Head of caudate nucleus (tissue), 42 donors: ENCODE results near the gene CPEB3.
"Not testable (repeated sequence)": the region's sequence is repeated elsewhere in the genome, so short reads cannot be mapped to it uniquely, and the experiment has no call there.

ENCODE experiments used
- DNase-seq, 42 donors: peaks; one replicate each; pipeline versions ENCODE4 v3.0.0 to v3.0.0-alpha.2; 2020 to 2021; ENCODE audit warnings: mixed read lengths in 7 of 42
- intact Hi-C: fragments of 100-400 bp; cut with DNase I; formaldehyde crosslinking; loops from one replicate; pipeline ENCODE4 v1.15.0; 2022

Gene CPEB3

DNA sequence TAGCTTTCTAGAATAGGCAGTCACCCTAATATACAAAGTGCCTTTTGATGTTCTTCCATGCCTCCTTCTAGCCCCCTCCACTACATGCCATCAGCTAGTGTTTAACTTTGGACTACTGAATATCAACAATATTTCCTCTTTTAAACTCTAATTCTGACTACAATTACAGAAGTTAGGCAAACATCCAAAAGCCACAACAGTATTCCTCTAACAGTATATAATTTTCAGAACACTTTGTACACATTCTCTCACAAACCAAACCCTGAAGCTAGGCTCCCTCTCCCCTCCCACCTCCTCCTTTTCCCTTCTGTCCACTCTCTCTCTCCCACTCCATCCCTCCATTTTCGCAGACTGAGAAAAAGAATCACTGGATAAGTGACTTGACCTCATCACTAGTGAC is 59.7 kb downstream of the CPEB3 start:
- intact Hi-C loops: no loop called here
- no peak for DNase-seq

DNA sequence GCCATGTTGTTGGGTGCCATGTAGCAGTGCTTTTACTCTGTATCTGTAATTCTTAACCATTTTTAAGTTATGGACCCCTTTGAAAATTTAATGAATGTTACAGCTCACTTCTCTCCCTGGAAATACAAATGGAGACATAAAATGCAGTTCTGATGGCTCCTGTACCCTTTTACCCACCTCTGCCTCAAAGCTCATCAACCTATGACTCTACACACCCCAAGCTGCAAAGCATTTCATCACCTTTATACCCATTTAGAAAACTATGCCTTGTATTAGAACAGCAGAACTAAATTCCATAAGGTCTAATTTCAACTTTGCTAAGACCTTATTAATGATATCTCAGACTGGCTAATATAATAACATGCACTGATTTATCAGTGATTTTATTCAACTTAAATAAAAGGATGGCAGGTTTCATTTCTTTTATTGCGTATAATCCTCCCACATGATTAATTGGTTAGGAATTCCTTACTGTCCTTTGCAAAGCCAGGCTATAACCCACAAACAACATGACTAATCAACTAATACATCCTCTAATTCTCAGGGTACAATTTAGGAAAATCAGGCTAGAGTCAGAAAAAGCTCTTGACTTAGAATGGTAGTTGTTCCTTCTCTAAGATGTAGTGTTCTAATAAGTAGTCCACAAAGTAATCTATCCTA is 68.1 kb downstream of the CPEB3 start:
- intact Hi-C loops: no loop called here
- DNase-seq: no peak

DNA sequence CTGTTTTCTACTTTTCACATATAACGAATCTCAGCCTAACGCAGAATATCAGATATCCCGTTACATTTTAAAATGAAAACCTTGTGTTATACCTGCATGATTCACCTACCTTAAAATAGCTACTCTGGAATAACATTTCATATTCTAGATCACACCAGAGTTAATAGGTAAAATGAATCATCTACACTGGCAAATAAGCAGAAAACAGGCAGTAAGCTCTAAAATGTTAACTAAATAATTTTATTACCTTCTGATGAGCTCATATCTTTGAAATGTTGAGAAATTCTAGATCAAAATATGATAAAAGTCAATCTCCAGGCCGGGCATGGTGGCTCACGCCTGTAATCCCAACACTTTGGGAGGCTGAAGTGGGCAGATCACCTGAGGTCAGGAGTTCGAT is 71.3 kb downstream of the CPEB3 start:
- intact Hi-C loops: no loop called here
- no peak for DNase-seq

DNA sequence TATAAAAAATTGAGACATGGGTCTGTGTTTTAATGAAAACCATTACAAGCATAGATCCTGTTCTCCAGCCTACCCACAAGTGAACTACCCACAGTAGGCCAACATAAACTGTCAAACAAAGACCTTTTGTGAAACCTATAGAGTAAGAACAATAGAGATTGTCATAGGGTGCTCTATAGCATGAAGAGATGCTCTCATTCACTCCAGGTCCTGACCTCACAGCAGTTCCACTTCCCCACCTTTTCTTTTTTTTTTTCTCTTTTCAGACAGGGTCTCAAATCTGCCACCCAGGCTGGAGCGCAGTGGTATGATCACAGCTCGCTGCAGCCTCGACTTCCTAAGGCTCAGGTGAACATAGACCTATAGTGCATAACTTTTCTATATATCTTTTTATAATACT is 72.3 kb downstream of the CPEB3 start:
- intact Hi-C loops: no loop called here
- DNase-seq: no peak

DNA sequence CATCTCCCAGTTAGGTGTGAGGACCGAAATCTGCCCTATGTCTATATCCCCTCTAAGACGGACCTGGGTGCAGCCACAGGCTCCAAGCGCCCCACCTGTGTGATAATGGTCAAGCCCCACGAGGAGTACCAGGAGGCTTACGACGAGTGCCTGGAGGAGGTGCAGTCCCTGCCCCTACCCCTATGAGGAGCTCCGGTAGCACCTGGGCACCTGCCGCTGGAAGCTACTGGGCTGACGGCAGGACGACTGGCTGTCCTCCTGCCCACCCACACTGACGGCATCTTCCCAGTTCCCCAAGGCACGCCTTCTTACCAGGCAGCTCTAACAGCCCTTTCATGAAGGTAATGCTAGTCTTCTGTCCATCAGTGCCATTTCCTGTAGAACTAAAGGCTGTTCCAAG is 74.3 kb downstream of the CPEB3 start:
- intact Hi-C loops, DNase-seq: not testable (repeated sequence)

DNA sequence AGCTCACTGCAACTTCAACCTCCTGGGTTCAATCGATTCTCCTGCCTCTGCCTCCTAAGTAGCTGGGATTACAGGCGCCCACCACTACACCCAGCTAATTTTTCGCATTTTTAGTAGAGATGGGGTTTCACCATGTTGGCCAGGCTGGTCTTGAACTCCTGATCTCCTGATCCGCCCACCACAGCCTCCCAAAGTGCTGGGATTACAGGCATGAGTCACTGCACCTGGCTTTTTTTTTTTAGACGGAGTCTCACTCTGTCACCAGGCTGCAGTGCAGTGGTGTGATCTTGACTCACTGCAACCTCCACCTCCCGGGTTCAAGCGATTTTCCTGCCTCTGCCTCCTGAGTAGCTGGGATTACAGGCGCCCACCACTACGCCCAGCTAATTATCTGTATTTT is 75.7 kb downstream of the CPEB3 start:
- intact Hi-C loops, DNase-seq: not testable (repeated sequence)

DNA sequence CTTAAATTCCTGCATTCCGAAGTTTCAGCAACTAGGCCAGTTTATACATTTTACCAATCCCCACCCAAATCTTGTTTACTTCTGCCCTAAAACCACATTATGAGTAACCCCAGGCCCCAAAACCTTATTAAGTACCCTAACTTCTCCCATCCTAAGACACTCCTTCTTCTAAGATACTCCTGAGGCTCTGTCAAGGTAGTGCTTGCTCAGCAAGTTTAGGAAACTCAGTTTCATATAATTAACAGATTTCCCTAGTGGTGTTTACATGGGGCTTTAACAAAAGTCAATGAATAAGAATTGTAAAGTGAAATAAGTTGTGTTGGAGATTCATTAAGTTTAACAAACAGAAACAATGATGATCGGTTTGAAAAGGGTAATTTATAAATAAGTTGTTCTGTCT is 77.8 kb downstream of the CPEB3 start:
- intact Hi-C loops: no loop called here
- DNase-seq: no peak

DNA sequence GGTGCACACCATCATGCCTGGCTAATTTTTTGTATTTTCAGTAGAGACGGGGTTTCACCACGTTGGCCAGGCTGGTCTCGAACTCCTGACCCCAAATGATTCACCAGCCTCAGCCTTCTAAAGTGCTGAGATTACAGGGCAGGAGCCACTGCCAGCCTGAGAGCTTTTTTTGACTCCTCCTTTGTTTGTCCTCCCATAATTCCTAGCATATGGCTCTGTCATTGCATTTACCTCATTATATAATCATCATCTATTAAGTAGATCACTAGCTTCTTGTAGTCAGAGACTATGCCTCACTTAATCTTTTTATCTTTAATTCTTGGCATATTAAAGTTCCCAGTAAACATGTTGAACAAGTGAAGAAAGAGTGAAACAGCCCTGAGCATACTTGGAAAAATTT is 82.1 kb downstream of the CPEB3 start:
- no peak for DNase-seq
- intact Hi-C loops: no loop called here

DNA sequence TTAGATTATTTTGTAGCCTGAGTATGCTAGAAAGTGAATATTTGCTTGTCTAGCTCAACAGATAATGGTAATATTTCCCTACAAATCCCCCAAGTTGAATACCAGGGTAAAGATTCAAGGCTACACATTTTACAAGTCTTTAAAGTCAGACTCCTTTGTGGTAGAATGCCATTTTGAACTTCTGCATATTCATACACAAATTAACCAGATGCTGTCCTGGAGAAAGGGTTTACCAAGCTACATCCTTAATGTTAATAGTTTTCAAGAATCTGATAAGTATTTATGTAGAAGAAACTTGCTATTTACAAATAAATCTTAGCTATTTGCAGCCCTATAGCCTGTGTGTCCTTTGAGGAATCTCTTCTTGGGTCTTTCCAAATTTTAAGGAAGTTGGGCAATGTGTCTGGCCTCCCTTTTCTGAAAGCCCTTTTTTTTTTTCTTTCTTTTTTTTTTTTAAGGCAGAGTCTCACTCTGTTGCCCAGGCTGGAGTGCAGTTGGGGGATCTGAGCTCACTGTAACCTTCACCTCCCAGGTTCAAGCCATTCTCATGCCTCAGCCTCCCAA is 82.6 kb downstream of the CPEB3 start:
- intact Hi-C loops: no loop called here
- no peak for DNase-seq

DNA sequence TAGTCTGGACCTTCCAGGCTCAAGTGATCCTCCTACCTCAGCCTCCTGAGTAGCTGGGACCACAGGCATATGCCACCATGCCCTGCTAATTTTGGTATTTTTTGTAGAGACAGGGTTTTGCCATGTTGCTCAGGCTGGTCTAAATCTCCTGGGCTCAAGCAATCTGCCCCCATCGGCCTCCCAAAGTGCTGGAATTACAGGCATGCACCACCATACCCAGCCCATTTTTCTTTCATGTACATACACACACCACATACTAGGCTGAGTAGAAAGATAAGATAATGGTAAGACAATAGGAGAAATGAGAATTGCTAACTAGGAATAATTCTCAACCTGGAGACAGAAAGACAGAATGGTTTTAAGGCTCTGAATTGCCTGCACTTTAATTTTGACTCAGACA is 83.8 kb downstream of the CPEB3 start:
- intact Hi-C loops: no loop called here
- no peak for DNase-seq

DNA sequence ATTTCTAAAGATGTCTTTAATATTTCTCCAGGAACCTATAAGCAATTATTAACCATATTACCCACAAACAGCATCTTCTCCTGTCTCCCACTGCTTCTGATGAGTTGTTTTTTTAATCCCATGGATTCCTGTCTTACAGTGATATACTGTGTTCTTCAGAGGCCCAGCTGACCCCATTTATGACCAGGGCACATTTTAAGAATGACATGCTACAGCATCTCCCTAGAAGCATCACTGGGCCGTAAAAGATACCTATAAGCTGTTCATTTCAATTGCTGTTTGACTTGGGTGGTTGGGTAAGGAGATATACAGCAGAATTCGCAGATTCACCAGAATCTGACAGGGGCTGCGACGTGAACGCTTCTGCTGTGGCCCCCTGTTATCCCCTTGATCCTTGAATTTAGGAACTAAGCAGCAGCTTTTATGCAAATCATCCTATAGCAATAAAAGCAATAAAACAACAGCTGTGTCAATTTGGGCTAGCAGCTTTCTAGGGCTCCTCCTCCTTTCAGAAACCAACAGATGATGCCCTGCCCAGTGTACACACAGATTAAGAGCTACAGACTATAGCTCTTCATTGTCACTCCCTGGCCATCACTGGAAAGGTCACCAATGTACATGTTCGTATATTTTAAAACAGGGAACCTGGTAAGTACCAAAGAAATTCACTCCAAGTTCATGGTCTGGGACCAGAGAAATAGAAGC is 86.8 kb downstream of the CPEB3 start:
- DNase-seq: no peak
- intact Hi-C loops: no loop called here

DNA sequence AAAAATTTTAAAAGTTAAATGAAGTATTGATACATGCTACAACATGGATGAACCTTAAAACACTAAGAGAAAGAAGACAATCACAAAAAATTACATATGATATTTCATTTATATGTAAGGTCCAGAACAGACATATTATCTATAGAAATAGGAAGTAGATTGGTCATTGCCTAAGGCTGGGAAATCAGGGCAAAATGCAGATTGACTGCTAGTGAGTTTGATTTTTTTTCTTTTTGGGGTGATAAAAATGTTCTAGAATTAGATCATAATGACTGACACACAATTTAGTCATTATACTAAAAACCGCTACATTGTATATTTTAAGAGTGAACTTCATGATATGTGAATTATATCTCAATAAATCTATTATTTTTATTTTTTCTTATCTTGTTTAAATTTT is 88.3 kb downstream of the CPEB3 start:
- intact Hi-C loops: no loop called here
- DNase-seq: no peak

DNA sequence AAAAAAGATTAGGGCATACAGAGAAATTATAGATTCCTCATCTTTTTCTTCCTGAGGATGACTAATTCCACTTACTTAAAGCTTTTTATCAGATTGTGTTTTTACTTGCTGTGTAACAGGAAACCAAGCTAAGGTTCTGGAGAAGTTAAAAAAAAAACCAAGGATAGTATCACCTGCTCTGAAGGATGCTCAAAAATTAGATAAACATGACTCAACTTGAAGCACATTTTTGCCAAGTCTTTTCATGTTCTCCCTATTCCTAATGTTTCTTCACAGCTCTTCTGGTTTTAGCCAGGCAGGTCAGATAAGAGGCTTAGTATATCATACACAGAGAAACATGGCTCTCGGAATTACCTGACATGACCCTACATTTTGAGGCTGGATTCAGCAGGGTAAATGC is 90.3 kb downstream of the CPEB3 start:
- DNase-seq: no peak
- intact Hi-C loops: no loop called here

DNA sequence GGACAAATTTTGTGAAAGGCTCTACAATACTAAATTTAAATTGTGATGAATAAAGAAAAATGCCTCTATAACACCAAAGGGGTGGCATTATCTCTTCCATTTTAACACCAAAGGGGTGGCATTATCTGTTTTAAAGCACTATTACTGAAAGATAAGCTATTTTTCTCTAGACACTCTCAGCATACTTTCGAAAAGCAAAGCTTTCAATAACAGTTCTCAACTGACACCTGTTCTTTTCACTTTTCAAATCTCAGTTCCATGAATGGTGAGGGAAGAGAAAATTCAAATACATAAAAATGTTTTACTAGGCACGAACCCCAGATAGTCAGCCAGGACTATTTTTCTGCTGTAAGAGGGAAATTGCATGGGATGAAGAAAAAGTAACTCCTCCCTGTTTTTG is 103.8 kb downstream of the CPEB3 start:
- intact Hi-C loops: no loop called here
- DNase-seq: no peak

DNA sequence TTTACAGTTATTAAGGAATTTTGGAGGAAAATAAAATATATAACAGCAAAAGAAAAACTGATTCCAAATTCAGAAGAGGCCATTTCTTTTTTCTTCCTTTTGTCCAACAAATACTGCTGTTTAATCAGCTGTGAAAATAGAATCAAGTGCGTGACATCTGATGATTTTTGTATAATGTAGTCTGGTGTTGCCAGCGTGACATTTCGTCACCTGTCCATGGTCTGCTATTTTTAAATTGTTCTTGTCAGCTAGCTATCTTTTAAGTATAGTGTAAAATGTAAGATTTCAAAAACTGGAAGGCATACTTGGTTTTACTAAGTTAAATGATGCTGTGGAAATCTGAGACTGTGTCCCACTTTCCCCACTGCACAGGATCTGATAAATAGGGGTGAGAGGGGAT is 105.9 kb downstream of the CPEB3 start:
- intact Hi-C loops: no loop called here
- DNase-seq: no peak

DNA sequence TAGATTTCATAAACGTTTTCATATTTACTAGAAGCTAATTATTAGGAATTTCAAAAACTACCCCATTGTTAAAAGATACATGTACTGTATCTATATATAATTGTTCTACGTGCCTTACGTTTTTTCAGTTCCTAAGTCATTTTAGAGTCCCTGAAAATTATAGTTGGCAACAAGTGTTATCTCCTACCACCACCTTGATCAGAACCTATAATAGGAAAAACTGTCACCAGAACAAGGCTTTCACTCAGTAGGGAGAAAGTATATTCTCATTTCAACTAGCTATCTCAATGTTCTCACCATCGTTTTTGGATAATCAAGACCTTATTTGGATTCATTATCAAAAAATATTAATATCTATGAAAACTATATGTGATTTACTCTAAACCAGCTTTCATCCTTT is 107.7 kb downstream of the CPEB3 start:
- DNase-seq: no peak
- intact Hi-C loops: no loop called here

DNA sequence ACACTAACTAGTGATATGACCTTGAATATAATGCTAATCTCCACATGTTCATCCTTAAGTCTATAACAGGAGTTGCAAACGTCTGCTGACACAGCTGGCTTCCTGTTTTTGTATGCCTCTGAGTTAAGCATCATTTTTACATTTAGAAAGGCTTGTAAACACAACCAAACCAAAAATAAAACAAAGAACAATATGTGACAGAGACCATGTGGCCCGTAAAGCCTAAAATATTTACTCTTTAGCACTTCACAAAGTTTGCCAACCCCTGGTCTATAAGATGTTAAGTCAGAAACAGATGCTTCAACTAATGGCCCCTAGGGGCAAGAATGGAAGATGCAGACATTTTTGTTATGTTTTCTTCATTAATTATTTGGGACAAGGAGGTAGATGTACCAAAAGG is 109.3 kb downstream of the CPEB3 start:
- no peak for DNase-seq
- intact Hi-C loops: no loop called here

DNA sequence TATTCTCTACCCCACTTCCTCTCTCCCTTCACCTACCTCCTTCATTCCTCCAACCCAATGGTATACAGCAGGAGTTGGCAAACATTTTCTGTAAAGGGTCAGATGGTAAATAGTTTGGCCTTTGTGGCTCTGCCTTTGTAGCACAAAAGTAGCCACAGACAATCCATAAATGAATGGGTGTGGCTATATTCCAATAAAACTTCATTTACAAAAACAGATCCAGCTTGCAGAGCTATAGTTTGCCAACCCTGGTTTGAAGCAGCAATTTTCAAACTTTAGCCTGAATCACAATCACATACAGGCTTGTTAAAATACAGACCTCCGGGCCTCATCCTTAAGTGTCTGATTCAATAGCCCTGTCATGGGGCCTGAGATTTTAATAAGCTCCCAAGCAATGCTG is 110.5 kb downstream of the CPEB3 start:
- intact Hi-C loops: no loop called here

DNA sequence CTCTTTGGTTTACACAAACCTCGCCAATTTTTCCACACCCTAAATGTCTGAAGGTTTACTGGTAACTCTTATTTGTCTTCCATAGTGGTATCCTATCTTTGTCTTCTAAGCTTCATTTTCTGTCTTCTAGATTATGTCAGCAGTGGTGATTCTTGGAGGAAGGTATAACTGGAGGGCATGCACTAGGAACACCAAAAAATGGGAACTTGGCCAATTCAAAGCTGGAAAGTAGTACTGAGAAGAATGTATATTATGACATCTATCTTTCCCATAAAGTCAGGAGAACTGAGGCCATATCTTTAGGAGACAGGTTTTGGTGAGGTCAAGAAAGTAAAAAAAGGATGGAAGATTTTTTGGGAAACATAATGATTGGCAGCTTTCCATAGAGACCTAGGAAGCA is 113.3 kb downstream of the CPEB3 start:
- DNase-seq: no peak
- intact Hi-C loops: no loop called here

More for the DNA sequence above, 110.5 kb downstream of the CPEB3 start:
- DNase-seq: no peak

DNA sequence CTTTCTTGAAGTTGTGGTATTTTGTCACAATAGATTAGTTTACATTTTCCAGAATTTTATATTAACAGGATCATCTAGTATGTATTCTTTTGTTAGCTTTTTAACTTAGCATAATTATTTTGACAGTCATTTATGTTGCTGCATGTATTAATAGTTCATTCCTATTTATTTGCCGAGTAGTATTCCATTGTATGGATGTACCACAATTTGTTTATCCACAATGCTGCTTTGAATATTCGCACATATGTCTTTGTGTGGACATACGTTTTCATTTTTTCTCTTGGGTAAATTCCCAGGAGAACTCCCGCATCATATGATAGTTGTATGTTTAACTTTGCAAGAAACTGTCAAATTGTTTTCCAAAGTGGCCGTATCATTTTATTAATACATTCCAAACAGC is 115.7 kb downstream of the CPEB3 start:
- intact Hi-C loops: no loop called here
- DNase-seq: no peak

DNA sequence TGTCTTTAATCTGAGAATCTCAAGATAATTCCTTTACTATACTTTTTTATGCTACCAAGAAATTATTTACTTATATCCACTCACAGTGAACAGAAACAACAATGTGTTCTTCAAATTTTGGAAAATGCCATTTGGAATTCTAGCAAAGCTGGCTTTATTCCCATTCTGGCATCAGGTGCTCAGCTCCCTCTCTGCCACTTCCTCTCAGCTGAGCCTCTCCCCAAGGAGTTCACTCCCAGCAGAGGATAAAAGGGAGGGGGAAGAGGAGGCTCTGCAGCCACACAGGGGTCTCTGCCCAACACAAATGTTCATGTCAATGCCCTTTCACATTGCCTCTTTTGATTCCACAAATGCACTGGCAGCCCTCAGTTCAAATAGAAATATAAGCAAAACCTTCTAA is 116.9 kb downstream of the CPEB3 start:
- intact Hi-C loops: no loop called here
- DNase-seq: no peak
